Right renal cortex interstitium (tissue), 3 donors: ENCODE results near the gene HGS. TPM values are rescaled to one million over a fixed set of nuclear protein-coding genes. Genes with fewer than 3 reads are reported as not detected.

Experiments used
- DNase-seq, 3 donors: peaks; one replicate each; pipeline ENCODE4 v3.0.0-alpha.2; 2013; ENCODE audit warnings: low read depth in 3 of 3, low spot score in 2 of 3
- polyA plus RNA-seq, 3 donors: library from polyadenylated mRNA; unstranded; fragments of 120-200 nt; gene quantifications; one replicate each; pipeline ENCODE4 v1.2.1, GENCODE V29; 2013; ENCODE audit not compliant: insufficient read length in 3 of 3

The HGS gene
- polyA plus RNA-seq, 3 donors: 83.0 to 88.6 (median 86.7) TPM

DNA sequence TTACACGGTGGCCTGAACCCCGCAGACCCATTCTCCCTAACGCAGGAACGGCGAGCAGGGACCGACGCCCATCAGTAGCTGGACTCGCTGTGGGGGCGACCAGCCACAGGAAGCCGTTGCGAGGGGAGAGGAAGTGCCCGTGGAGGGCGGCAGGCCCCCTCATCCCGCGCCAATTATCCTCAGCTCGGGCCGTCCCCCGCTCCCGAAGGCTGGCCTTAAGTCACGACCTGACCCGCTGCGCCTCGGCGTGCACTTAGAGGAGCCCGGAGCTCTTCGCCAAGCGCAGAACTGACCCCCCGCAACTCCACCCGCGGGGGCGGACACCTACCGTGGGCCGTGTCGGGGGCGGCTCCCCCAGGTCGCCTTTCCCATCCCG, 615 bp upstream of the HGS start:
- no peak for DNase-seq

DNA sequence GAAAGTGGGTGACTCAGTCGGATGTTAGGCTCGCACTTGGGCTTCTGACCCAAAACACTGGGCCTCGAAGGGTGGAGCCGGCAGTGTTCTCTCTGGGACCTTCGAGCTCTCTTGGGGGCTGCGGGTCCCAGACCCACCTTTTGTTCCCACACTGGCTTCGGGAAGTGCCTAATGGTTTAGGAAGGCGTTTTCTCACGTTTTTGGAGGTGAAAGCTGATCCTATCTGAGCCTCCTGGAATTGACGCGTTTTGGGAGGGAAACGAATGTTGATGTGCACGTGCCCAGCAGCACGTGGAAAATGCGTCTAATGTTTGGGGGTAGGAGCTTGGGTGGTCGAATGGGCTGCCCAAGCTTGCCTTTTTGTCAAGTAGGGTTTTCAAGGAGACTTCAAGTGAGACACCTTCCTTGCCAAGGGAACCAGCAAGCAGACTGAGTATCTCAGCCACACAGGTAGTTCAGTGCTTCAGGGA, 666 bp downstream of the HGS start:
- DNase-seq: no peak

DNA sequence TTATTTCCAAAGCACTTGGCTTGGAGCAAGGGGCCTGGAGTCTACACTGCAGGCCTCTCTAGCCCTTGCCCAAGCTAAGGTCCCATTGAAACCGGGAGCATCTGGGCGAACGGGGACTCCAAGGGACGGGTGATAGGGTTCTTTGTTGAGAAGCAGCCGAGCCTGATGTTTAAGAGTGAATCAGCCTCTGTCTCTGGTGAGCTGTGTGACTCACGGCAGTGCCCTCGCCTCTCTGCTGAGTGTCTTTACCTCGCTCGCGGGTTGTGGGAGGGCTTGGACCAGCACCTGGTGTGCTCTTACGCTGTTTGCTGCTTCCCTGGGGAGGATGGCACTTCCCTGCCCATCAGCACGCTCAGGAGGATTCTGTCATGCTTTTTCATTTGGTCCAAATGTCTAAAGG, 1.3 kb downstream of the HGS start:
- DNase-seq: no peak

DNA sequence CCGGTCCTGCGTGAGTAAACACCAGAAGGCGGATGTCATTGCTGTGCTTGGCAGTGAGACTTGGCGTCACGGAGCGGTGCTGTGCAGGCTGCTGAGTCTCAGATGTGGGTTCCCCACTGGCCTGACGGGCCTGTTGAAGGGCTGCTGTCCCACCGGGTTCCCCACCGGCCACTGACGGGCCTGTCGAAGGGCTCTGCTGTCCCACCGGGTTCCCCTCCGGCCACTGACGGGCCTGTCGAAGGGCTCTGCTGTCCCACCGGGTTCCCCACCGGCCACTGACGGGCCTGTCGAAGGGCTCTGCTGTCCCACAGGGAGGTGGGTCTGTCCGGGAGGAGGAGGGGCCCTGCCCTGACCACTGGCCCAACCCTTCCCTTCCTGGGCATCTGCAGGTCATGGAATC, 2.8 kb downstream of the HGS start:
- no peak for DNase-seq

DNA sequence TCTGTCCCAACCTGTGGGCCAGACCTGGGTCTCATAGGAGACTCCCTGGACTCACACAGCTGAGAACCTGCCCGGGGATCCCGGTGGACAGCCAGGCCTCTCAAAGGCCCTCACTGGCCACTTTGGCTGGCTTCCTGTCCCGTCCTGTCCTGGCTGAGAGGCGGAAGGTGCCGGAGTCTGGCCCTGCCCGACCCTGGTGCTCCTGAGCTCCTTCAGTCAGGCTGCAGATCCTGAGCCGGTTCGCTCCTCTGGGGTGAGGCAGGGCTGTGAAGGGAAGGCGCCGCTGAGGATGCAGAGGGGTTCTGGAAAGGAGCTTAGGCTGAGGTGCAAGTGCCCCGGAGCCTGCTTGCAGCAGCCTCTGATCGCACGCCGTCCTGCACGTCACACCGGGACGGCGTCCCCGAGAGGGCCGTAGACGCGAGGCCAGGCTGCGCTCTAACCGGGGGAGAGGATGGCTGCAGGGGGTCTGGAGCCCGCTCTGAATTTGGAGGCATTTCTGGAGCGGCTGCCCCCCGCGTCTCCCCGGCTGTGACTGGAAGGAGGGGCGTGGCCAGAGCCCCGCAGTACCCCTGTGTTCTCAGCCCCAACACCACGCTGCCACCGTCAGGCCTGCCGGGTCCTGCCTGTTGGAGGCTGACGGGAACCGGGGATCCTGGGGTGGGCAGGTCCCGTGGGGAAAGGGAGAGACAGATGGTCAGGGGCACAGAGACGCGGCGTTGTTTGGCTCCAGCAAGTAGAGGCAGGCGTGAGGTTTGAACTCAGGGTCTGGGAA, 4.1 kb downstream of the HGS start:
- no peak for DNase-seq

DNA sequence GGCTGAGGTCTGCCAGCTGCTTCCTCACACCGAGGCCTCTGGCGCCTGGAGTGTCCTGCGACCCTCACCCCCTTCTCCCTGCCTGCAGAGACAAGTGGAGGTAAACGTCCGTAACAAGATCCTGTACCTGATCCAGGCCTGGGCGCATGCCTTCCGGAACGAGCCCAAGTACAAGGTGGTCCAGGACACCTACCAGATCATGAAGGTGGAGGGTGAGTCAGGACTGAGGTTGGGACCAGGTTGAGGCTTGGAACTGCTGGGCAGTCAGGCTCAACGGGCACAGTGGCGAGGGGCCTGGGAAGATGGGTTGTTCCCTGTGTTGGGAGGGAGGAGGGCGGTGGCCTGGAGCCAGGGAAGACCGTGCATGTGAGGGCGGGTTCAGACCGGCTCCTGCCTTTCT, 4.8 kb downstream of the HGS start:
- DNase-seq: no peak

DNA sequence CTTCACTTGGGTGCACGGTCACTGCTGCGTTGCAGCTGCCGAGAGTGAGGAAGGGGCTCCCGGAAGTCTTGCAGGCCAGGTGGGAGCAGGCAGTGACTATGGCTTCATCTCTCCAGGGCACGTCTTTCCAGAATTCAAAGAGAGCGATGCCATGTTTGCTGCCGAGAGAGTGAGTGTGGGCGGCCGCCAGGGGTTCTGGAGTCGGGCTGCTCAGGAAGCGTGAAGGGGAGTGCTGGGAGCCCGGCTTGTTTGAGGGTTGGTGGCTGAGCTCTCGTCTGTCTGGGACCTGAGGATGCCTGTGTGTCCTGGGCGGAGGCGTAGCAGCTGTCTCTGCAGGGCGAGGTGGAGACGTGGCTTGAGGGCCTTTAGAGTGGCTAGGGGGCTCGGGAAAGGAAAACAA, 6.3 kb downstream of the HGS start:
- no peak for DNase-seq

DNA sequence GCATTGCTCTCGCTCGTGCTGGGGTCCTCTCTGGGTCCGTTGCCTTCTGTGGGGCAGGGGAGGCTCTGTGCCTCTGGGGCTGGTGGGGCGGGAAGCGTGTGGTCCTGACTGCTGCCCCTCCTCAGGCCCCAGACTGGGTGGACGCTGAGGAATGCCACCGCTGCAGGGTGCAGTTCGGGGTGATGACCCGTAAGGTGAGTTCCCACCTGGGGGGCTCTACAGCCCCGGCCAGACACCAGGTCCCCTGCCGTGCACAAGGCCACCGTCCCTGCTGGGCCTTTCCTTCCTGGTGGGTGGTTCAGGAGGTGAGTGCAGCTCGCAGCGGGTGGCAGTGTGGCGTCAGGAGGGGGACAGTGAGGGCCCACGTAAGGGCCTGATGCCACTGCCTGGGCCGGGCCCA, 6.7 kb downstream of the HGS start:
- DNase-seq: no peak

DNA sequence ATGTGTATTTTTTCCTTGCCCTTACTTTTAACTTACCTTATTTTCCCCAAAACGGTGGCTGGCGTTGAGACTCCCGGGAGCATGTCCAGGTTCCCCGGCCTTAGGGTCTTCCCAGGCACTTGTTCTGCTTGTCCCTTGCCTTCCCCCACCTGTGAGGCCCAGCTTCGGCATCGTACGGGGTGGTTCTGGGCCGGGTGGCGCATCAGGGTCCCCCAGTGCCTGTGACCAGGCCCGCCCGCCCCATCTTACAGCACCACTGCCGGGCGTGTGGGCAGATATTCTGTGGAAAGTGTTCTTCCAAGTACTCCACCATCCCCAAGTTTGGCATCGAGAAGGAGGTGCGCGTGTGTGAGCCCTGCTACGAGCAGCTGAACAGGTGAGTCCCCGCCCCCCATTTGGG, 7.4 kb downstream of the HGS start:
- DNase-seq: no peak

DNA sequence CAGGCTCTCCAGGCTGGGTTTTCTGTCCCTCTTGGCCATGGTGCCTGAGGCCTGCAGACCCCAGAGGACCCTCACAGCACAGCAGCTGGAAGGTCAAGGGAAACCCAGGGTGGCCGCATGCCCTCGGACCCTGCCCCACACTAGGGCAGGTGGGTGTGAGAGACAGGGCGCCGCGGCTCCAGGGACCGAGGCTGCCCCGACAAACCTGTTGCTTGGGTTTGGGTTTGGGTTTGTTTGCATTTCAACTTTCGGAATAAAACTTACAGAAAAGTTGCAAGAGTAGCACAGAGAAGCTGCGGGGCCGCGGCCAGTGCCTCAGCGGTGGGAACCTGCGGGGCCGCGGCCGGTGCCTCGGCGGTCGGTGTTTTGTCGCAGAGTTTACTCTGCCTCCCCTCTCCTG, 7.8 kb downstream of the HGS start:
- DNase-seq: no peak

DNA sequence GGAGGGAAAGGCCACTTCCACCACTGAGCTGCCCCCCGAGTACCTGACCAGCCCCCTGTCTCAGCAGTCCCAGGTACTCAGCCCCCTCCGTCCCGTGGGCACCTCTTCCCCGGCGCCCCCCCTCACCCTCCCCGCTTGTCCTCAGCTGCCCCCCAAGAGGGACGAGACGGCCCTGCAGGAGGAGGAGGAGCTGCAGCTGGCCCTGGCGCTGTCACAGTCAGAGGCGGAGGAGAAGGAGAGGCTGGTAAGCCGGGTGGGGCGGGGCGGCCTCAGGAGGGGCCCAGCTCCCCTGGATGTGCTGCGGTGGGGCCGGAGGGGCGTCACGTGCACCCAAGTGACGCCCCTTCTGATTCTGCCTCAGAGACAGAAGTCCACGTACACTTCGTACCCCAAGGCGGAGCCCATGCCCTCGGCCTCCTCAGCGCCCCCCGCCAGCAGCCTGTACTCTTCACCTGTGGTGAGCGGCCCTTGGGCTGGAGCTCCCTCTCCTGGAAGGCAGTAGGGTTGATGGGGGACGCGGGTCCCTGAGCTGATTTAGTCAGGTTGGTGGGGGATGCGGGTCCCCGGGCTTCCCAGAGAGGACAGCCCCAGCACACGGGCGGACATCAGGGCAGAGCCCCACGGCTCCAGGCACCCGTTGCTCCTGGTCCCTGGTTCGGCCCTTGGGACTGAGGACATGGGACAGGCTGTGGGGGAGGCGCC, 9.8 kb downstream of the HGS start:
- DNase-seq: no peak

DNA sequence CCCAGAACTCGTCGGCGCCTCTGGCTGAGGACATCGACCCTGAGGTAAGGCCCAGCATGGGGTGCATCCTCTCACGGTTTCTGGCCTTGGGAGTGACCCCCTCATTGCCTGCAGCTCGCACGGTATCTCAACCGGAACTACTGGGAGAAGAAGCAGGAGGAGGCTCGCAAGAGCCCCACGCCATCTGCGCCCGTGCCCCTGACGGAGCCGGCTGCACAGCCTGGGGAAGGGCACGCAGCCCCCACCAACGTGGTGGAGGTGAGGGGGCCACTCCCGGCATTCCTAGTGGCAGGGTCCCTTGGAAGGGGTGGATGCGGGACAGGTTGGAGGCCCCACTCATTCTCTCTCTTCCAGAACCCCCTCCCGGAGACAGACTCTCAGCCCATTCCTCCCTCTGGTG, 11.0 kb downstream of the HGS start:
- no peak for DNase-seq

DNA sequence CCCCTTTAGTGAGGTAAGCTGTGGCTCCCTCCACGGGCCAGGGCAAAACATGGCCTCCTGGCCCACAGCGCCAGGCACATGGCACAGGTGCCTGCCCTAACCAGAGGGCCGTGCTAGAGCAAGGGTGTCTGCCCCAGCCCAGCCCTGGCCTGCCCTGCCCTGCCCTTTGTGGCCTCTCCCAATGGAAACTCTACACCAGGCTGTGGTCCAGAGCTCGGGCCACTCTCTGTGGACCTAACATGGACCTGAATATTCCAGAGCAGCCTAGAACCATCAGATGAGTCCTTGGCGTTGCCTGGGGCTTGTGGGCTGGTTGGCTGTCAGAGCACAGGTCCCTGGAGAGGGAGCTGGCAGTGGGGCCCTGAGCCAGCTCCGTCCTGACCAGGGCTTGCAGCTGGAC, 11.4 kb downstream of the HGS start:
- DNase-seq: no peak

DNA sequence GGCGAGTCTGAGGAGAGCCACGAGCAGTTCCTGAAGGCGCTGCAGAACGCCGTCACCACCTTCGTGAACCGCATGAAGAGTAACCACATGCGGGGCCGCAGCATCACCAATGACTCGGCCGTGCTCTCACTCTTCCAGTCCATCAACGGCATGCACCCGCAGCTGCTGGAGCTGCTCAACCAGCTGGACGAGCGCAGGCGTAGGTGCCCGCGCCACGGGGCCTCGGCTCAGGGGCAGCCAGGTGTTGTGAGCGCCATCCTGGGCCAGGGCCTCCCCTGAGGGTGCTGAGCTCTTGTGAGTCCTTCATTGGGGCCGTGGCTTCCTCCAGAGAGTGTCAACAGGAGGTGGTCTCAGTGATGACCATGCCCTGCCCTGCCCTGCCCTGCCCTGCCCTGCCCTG, 12.0 kb downstream of the HGS start:
- no peak for DNase-seq

DNA sequence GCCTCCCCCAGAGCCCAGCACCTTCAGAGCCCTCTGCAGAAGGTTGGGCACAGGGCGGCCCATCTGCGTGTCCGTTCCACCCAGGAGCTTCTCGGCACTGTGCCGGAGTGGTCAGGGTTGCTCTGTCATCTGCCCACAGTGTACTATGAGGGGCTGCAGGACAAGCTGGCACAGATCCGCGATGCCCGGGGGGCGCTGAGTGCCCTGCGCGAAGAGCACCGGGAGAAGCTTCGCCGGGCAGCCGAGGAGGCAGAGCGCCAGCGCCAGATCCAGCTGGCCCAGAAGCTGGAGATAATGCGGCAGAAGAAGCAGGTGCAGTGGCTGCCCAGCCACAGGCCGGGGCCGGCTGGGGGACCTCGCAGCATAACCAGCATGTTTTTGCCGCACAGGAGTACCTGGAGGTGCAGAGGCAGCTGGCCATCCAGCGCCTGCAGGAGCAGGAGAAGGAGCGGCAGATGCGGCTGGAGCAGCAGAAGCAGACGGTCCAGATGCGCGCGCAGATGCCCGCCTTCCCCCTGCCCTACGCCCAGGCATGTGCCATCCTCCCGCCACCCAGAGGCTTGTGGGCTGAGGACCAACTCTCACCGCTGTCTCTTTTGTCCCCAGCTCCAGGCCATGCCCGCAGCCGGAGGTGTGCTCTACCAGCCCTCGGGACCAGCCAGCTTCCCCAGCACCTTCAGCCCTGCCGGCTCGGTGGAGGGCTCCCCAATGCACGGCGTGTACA, 12.6 kb downstream of the HGS start:
- DNase-seq: no peak

DNA sequence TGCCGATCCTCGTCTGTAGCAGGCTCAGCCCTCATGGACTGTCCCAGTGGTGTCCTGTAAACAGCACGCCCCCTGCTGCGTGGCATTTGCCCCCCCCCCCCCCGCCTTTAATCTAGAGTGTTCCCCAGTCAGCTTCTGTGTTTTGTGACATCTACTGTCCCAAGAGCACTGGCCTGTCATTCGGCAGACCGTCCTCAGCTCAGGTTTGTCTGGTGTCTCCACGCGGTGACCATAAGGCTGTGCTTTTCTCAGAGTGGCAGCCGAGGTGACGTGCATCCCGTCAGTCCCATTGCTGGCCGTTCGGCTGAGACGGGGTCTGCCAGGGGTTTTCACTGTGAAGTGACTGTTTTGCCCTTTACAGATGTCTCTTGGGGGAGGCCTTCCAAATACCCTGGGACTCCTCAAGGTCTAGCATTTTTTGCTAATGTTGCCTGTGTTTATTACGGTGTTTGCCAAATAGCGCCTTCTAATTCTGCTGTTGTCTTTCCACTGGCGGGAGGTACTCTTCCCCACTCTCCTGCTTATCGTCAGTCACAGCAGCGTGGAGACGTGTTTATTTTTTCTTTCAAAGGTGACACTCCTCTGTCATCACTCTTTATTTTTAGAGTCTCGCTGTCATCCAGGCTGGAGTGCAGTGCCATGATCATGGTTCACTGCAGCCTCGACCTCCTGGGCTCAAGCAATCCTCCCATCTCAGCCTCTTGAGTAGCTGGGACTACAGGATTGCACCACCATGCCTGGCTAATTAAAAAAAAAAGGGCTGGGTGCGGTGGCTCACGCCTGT, 13.6 kb downstream of the HGS start:
- no peak for DNase-seq

DNA sequence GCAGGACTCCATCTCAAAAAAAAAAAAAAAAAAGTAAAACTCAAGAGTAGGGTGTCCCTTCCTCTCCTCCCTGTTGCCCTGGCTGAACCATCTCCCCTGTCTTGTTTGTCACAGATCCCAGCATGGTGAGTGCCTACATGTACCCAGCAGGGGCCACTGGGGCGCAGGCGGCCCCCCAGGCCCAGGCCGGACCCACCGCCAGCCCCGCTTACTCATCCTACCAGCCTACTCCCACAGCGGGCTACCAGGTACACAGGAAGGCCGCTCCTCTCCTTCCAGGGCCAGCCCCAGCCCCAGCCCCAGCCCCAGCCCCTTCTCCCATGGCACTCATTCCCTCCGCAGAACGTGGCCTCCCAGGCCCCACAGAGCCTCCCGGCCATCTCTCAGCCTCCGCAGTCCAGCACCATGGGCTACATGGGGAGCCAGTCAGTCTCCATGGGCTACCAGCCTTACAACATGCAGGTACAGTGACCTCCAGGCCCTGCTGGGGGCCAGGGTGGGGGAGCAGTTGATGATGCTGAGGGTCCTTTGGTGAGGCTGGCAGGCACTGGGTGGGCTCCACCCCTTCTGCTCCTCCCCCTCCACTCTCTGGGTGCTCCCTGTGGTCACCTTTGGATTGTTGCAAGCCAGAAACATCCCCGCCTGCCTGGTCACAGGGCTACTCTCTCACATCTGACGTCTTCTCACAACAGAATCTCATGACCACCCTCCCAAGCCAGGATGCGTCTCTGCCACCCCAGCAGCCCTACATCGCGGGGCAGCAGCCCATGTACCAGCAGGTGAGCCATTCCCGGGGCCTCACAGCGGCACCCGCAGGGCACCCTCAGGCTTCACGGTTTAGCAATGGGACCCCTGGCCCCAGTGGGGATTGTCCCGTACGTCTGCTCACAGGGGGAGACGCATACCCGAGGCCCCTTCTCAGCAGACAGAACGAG, 16.8 kb downstream of the HGS start:
- DNase-seq: no peak

DNA sequence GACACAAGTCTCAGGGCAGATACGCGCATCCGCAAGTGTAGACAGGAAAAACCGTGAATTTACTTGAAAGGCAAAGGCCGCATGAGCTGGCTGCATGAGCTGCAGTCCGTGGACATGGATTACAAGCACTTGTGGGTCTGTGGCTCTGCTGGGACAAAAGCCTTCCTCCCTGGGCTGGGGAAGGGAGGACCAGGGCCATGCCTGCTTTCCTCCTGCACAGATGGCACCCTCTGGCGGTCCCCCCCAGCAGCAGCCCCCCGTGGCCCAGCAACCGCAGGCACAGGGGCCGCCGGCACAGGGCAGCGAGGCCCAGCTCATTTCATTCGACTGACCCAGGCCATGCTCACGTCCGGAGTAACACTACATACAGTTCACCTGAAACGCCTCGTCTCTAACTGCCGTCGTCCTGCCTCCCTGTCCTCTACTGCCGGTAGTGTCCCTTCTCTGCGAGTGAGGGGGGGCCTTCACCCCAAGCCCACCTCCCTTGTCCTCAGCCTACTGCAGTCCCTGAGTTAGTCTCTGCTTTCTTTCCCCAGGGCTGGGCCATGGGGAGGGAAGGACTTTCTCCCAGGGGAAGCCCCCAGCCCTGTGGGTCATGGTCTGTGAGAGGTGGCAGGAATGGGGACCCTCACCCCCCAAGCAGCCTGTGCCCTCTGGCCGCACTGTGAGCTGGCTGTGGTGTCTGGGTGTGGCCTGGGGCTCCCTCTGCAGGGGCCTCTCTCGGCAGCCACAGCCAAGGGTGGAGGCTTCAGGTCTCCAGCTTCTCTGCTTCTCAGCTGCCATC, 17.7 kb downstream of the HGS start:
- no peak for DNase-seq
